Effector CD4-positive, alpha-beta T cell (primary cell): Measurements from ENCODE around the gene COL26A1.
"Not testable (repeated sequence)": the region's sequence is repeated elsewhere in the genome, so short reads cannot be mapped to it uniquely, and the experiment has no call there.

Experiments used
- DNase-seq: peaks from one replicate; pipeline ENCODE4 v3.0.0-alpha.2; 2020

Gene COL26A1

GRCh38 chr7:101602484-101603241 is 240.0 kb downstream of the COL26A1 start:
- peak; percentile 54 for DNase-seq

GRCh38 chr7:101604331-101604933 is 241.8 kb downstream of the COL26A1 start:
- no peak for DNase-seq

DNA sequence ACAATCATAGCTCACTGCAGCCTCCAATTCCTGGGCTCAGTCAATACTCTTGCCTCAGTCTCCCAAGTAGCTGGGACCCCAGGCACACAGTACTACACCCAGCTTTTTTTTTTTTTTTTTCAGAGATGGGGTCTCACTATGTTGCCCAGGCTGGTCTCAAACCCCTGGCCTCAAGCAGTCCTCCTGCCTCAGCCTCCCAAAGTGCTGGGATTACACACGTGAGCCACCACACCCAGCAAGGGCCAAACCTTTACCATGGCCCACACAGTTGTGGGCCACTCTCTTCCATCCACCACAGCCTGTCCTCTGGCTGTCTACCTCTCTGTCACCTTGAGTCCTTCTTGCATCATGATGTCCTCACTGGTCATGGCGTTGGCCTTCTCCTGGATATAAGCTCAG is 242.3 kb downstream of the COL26A1 start:
- DNase-seq, result not testable (repeated sequence)

DNA sequence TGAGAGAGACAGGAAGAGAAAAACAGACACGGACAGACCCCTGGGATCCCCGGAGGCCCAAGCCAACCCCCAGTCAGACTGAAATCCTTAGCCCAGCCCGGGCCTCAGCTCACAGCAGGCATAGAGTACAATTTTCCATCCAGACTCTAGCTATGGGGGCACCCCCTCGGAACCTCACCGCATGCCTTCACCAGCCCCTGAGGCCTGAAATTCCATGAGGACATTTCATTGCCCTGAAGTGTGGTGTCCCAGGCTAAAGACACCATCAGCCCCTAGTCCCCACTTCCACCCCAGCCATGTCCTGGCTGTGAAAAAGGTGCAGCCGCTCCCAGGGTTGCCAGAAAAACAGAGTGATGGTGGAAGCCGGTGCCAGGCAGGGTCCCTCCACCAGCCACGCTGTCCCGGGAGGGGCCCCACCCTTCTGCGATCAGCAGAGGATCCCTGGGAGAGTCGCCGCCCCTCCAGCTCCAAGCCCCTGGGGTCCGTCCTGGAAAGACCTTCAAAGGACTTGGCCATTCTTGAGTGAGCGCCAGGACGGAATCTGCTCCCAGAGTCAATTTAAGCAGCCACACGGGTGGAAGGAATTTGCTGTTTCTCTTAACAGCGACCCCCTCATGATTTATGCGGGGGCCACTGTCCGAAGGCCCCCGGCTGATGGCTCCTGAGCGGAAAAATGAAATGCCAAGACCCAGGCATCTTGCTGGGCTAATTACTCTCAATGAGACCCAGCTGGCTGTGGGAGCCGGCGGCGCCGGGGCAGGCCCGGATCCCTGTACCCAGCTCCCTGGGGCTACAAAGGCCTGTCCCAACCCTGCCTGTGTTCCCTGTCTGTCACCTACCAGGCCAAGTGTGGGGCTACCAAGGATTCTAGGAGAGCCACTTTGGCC is 243.2 kb downstream of the COL26A1 start:
- DNase-seq, result no peak

- DNase-seq, result no peak
Observed at GRCh38 chr7:101606498-101606923, 243.8 kb downstream of the COL26A1 start.
